HEK293 (cell line): ENCODE data around the gene KIF21A.

Source experiments
- CTCF ChIA-PET: fragments of 350-600 bp; formaldehyde crosslinking; extraction: SDS; loops from one replicate; lab custom pipeline; 2021; ENCODE audit warnings: antibody characterized with exemption; lab: Yijun Ruan, JAX
- POLR2A ChIA-PET: fragments of 300-600 bp; formaldehyde crosslinking; extraction: SDS; loops from one replicate; lab custom pipeline; 2020; ENCODE audit warnings: antibody characterized with exemption, inconsistent platforms; lab: Yijun Ruan, JAX
- H3K27ac ChIP-seq: fragments of 200-500 bp; sonication (Bioruptor generic); 2 replicates; pipeline ENCODE4 v1.5.1; 2014; ENCODE audit warnings: low read depth, low read length, control low read depth, inconsistent platforms; ENCODE audit errors: extremely low read depth
- H3K36me3 ChIP-seq, 2 experiments: fragments of 200-500 bp in 1 of 2; sonication (Bioruptor generic) in 1 of 2; 1 replicate in 1 of 2; 2 replicates in 1 of 2; pipeline ENCODE4 v1.5.1; 2014 to 2017; ENCODE audit warnings: inconsistent platforms in 2 of 2, low read length in 2 of 2; ENCODE audit not compliant: control insufficient read depth in 2 of 2, insufficient read depth in 1 of 2
- H3K4me1 ChIP-seq: fragments of 200-500 bp; sonication (Bioruptor generic); 2 replicates; pipeline ENCODE4 v1.5.1; 2014; ENCODE audit warnings: mild to moderate bottlenecking, low read length, inconsistent platforms; ENCODE audit not compliant: control insufficient read depth, insufficient read depth
- H3K4me3 ChIP-seq: 2 replicates; pipeline ENCODE4 v1.5.1; 2011; ENCODE audit warnings: low read depth, mild to moderate bottlenecking, control low read depth, low read length, moderate library complexity
- H3K9me3 ChIP-seq: fragments of 200-500 bp; sonication (Bioruptor generic); 2 replicates; pipeline ENCODE4 v1.5.1; 2014; ENCODE audit warnings: low read depth, low read length, inconsistent platforms; ENCODE audit not compliant: control insufficient read depth, insufficient read depth
- EGR2 ChIP-seq: fragments of 450-650 bp; formaldehyde crosslinking; IDR thresholded peaks from 2 replicates; pipeline ENCODE4 v1.5.1; 2016; ENCODE audit warnings: low read depth, missing biosample characterization, missing genetic modification characterization
- GLIS1 ChIP-seq: fragments of 450-650 bp; formaldehyde crosslinking; IDR thresholded peaks from 2 replicates; pipeline ENCODE4 v1.5.1; 2016; ENCODE audit warnings: missing biosample characterization, missing genetic modification characterization
- KLF1 ChIP-seq: fragments of 450-650 bp; formaldehyde crosslinking; IDR thresholded peaks from 2 replicates; pipeline ENCODE4 v1.5.1; 2016; ENCODE audit warnings: missing biosample characterization, missing genetic modification characterization
- KLF7 ChIP-seq: fragments of 450-650 bp; formaldehyde crosslinking; IDR thresholded peaks from 2 replicates; pipeline ENCODE4 v1.5.1; 2016; ENCODE audit warnings: missing biosample characterization, missing genetic modification characterization, borderline replicate concordance
- WT1 ChIP-seq: fragments of 450-650 bp; formaldehyde crosslinking; IDR thresholded peaks from 2 replicates; pipeline ENCODE4 v1.5.1; 2016; ENCODE audit warnings: missing biosample characterization, missing genetic modification characterization
- ZBTB20 ChIP-seq: fragments of 450-650 bp; formaldehyde crosslinking; IDR thresholded peaks from 2 replicates; pipeline ENCODE4 v1.5.1; 2016; ENCODE audit warnings: missing biosample characterization, missing genetic modification characterization
- ZEB2 ChIP-seq: fragments of 450-650 bp; formaldehyde crosslinking; IDR thresholded peaks from 2 replicates; pipeline ENCODE4 v1.5.1; 2016; ENCODE audit warnings: missing biosample characterization, missing genetic modification characterization
- ZFHX2 ChIP-seq: fragments of 450-650 bp; formaldehyde crosslinking; conservative IDR thresholded peaks from 2 replicates; pipeline ENCODE4 v1.5.1; 2016; ENCODE audit warnings: missing biosample characterization, missing genetic modification characterization
- ZFP41 ChIP-seq: fragments of 450-650 bp; formaldehyde crosslinking; IDR thresholded peaks from 2 replicates; pipeline ENCODE4 v1.5.1; 2016; ENCODE audit warnings: missing biosample characterization, missing genetic modification characterization, borderline replicate concordance
- ZNF132 ChIP-seq: fragments of 450-650 bp; formaldehyde crosslinking; IDR thresholded peaks from 2 replicates; pipeline ENCODE4 v1.5.1; 2017; ENCODE audit warnings: missing biosample characterization, missing genetic modification characterization, borderline replicate concordance
- ZNF157 ChIP-seq: fragments of 450-650 bp; formaldehyde crosslinking; IDR thresholded peaks from 2 replicates; pipeline ENCODE4 v1.5.1; 2016; ENCODE audit warnings: missing biosample characterization, missing genetic modification characterization
- ZNF174 ChIP-seq: fragments of 450-650 bp; formaldehyde crosslinking; IDR thresholded peaks from 2 replicates; pipeline ENCODE4 v1.5.0; 2017; ENCODE audit warnings: missing biosample characterization, mild to moderate bottlenecking, missing genetic modification characterization
- ZNF202 ChIP-seq: fragments of 450-650 bp; formaldehyde crosslinking; IDR thresholded peaks from 2 replicates; pipeline ENCODE4 v1.5.1; 2016; ENCODE audit warnings: missing biosample characterization, missing genetic modification characterization, borderline replicate concordance
- ZNF335 ChIP-seq: fragments of 450-650 bp; formaldehyde crosslinking; conservative IDR thresholded peaks from 2 replicates; pipeline ENCODE4 v1.5.1; 2016; ENCODE audit warnings: missing biosample characterization, missing genetic modification characterization
- ZNF341 ChIP-seq: fragments of 450-650 bp; formaldehyde crosslinking; IDR thresholded peaks from 2 replicates; pipeline ENCODE4; 2016; ENCODE audit warnings: low read depth, missing biosample characterization, missing genetic modification characterization
- ZNF366 ChIP-seq: fragments of 450-650 bp; formaldehyde crosslinking; conservative IDR thresholded peaks from 2 replicates; pipeline ENCODE4 v1.5.1; 2016; ENCODE audit warnings: missing biosample characterization, missing genetic modification characterization
- ZNF423 ChIP-seq: fragments of 450-650 bp; formaldehyde crosslinking; IDR thresholded peaks from 2 replicates; pipeline ENCODE4 v1.5.1; 2016; ENCODE audit warnings: missing biosample characterization, missing genetic modification characterization
- ZNF473 ChIP-seq: fragments of 450-650 bp; formaldehyde crosslinking; IDR thresholded peaks from 2 replicates; pipeline ENCODE4 v1.5.1; 2017; ENCODE audit warnings: missing biosample characterization, missing genetic modification characterization
- ZNF544 ChIP-seq: fragments of 450-650 bp; formaldehyde crosslinking; IDR thresholded peaks from 2 replicates; pipeline ENCODE4 v1.5.0; 2017; ENCODE audit warnings: missing biosample characterization, missing genetic modification characterization
- ZNF571 ChIP-seq: fragments of 450-650 bp; formaldehyde crosslinking; IDR thresholded peaks from 2 replicates; pipeline ENCODE4 v1.5.0; 2017; ENCODE audit warnings: missing biosample characterization, missing genetic modification characterization
- ZNF600 ChIP-seq: fragments of 450-650 bp; formaldehyde crosslinking; IDR thresholded peaks from 2 replicates; pipeline ENCODE4 v1.5.1; 2016; ENCODE audit warnings: missing biosample characterization, missing genetic modification characterization
- TF ChIP-seq, protein P1 (sequence below): fragments of 450-650 bp; formaldehyde crosslinking; optimal IDR thresholded peaks from 2 replicates; pipeline ENCODE3; 2016; ENCODE audit warnings: missing biosample characterization, mild to moderate bottlenecking, missing genetic modification characterization
- TF ChIP-seq, protein P2 (sequence below): fragments of 450-650 bp; formaldehyde crosslinking; IDR thresholded peaks from 2 replicates; pipeline ENCODE4 v1.5.1; 2016; ENCODE audit warnings: missing biosample characterization, missing genetic modification characterization
- TF ChIP-seq, protein P3 (sequence below): fragments of 450-650 bp; formaldehyde crosslinking; IDR thresholded peaks from 2 replicates; pipeline ENCODE4 v1.5.1; 2016; ENCODE audit warnings: missing biosample characterization, missing genetic modification characterization
- TF ChIP-seq, protein P4 (sequence below): fragments of 450-650 bp; formaldehyde crosslinking; IDR thresholded peaks from 2 replicates; pipeline ENCODE4 v1.5.1; 2016; ENCODE audit warnings: missing biosample characterization, missing genetic modification characterization
- TF ChIP-seq, protein P5 (sequence below): fragments of 450-650 bp; formaldehyde crosslinking; IDR thresholded peaks from 2 replicates; pipeline ENCODE4 v1.5.0; 2017; ENCODE audit warnings: missing biosample characterization, missing genetic modification characterization, borderline replicate concordance
- TF ChIP-seq, protein P6 (sequence below): fragments of 450-650 bp; formaldehyde crosslinking; IDR thresholded peaks from 2 replicates; pipeline ENCODE4 v1.5.1; 2016; ENCODE audit warnings: missing biosample characterization, missing genetic modification characterization

KIF21A gene

DNA sequence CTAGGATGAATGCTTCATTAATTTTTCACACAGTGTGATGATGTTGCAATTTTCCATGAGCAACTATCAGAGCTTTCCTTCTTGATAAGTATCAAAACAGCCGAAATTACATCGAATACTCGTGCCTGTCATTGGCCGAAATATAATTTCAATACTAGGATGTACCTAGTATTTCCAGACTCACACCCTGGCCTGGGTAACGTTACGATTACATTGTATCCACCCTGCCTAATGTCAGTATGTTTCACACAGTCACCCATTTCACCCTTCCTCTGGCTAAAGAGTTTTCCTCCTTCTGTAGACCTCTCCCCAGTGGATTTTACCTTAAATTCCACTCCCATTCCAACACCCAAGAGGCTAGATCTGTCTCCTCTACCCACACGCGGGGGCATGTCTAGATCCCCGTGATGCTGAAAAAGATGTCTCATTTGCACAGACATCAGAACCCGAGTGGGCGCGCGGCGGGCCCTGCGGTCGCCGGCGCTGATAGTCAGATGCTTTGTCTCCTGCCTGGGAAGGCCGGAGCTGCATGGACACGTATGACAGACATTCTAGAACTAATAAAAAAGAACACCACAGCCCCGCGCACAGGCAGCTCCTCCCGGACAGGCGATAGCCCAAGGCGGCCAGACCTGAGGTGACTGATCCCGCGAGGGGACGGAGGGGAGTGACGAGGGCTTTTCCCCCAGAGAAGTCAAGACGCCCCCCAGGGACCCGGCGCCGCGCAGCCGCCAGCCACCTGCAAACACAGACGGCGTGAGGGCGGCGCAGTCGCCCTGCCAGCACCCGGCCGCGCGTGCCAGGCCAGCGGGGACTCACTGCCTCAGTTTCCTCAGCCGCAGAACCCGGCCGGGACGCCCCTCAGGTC is 723 bp downstream of the KIF21A start:
- Histone ChIP-seq H3K36me3 (no peaks in the 10 kb centered on the region), H3K4me1 (peaks cover 17% of the 10 kb centered on the region), H3K9me3 (no peaks in the 10 kb centered on the region), H3K27ac (peak overlapping the region; percentile 96), H3K4me3 (peak overlapping the region; percentile 76)
- ChIA-PET POLR2A (interaction anchor here (0.6 to 1.8 kb wide), 3 partner anchors 177 to 360 kb away, joined by 3 to 7 read pairs (median 4); partner anchors contain the start of gene ABCD2), CTCF (interaction anchor here (0.5 to 1.5 kb wide), 3 partner anchors 34 to 334 kb away, joined by 3 read pairs; no protein-coding TSS in a partner anchor)
- TF ChIP-seq ZNF600 (tag by site-specific recombination) (0 out of 2 replicates have a peak, but pooled peaks have one; percentile 26), ZFP41 (no peak), EGR2 (peak; percentile 52; the same call in 1 of the 2 replicates), ZNF341 (tag by site-specific recombination) (peak; percentile 52), ZFHX2 (tag by site-specific recombination) (peak; percentile 34; the same call in 1 of the 2 replicates), ZNF366 (tag by site-specific recombination) (0 out of 2 replicates have a peak, but pooled peaks have one; percentile 36), ZNF571 (tag by site-specific recombination) (no peak), ZNF202 (tag by site-specific recombination) (no peak), ZNF335 (peak; percentile 94), ZNF174 (tag by site-specific recombination) (no peak), ZNF157 (tag by site-specific recombination) (no peak), ZNF423 (tag by site-specific recombination) (0 out of 2 replicates have a peak, but pooled peaks have one; percentile 17), ZEB2 (tag by site-specific recombination) (0 out of 2 replicates have a peak, but pooled peaks have one; percentile 34), ZNF544 (tag by site-specific recombination) (no peak), GLIS1 (tag by site-specific recombination) (peak; percentile 60), ZNF473 (tag by site-specific recombination) (no peak), ZNF132 (tag by site-specific recombination) (no peak), WT1 (tag by site-specific recombination) (no peak), ZBTB20 (peak; percentile 61), KLF1 (tag by site-specific recombination) (no peak), KLF7 (tag by site-specific recombination) (no peak)
- TF ChIP-seq, protein P1, sequence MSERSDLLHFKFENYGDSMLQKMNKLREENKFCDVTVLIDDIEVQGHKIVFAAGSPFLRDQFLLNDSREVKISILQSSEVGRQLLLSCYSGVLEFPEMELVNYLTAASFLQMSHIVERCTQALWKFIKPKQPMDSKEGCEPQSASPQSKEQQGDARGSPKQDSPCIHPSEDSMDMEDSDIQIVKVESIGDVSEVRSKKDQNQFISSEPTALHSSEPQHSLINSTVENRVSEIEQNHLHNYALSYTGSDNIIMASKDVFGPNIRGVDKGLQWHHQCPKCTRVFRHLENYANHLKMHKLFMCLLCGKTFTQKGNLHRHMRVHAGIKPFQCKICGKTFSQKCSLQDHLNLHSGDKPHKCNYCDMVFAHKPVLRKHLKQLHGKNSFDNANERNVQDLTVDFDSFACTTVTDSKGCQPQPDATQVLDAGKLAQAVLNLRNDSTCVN (tag by site-specific recombination) = peak; percentile 63
- TF ChIP-seq, protein P2, sequence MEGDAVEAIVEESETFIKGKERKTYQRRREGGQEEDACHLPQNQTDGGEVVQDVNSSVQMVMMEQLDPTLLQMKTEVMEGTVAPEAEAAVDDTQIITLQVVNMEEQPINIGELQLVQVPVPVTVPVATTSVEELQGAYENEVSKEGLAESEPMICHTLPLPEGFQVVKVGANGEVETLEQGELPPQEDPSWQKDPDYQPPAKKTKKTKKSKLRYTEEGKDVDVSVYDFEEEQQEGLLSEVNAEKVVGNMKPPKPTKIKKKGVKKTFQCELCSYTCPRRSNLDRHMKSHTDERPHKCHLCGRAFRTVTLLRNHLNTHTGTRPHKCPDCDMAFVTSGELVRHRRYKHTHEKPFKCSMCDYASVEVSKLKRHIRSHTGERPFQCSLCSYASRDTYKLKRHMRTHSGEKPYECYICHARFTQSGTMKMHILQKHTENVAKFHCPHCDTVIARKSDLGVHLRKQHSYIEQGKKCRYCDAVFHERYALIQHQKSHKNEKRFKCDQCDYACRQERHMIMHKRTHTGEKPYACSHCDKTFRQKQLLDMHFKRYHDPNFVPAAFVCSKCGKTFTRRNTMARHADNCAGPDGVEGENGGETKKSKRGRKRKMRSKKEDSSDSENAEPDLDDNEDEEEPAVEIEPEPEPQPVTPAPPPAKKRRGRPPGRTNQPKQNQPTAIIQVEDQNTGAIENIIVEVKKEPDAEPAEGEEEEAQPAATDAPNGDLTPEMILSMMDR = 0 out of 2 replicates have a peak, but pooled peaks have one; percentile 8
- TF ChIP-seq, protein P3, sequence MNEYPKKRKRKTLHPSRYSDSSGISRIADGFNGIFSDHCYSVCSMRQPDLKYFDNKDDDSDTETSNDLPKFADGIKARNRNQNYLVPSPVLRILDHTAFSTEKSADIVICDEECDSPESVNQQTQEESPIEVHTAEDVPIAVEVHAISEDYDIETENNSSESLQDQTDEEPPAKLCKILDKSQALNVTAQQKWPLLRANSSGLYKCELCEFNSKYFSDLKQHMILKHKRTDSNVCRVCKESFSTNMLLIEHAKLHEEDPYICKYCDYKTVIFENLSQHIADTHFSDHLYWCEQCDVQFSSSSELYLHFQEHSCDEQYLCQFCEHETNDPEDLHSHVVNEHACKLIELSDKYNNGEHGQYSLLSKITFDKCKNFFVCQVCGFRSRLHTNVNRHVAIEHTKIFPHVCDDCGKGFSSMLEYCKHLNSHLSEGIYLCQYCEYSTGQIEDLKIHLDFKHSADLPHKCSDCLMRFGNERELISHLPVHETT (tag by site-specific recombination) = no peak
- TF ChIP-seq, protein P4, sequence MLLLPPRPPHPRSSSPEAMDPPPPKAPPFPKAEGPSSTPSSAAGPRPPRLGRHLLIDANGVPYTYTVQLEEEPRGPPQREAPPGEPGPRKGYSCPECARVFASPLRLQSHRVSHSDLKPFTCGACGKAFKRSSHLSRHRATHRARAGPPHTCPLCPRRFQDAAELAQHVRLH = no peak
- TF ChIP-seq, protein P5, sequence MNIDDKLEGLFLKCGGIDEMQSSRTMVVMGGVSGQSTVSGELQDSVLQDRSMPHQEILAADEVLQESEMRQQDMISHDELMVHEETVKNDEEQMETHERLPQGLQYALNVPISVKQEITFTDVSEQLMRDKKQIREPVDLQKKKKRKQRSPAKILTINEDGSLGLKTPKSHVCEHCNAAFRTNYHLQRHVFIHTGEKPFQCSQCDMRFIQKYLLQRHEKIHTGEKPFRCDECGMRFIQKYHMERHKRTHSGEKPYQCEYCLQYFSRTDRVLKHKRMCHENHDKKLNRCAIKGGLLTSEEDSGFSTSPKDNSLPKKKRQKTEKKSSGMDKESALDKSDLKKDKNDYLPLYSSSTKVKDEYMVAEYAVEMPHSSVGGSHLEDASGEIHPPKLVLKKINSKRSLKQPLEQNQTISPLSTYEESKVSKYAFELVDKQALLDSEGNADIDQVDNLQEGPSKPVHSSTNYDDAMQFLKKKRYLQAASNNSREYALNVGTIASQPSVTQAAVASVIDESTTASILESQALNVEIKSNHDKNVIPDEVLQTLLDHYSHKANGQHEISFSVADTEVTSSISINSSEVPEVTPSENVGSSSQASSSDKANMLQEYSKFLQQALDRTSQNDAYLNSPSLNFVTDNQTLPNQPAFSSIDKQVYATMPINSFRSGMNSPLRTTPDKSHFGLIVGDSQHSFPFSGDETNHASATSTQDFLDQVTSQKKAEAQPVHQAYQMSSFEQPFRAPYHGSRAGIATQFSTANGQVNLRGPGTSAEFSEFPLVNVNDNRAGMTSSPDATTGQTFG (tag by site-specific recombination) = no peak
- TF ChIP-seq, protein P6, sequence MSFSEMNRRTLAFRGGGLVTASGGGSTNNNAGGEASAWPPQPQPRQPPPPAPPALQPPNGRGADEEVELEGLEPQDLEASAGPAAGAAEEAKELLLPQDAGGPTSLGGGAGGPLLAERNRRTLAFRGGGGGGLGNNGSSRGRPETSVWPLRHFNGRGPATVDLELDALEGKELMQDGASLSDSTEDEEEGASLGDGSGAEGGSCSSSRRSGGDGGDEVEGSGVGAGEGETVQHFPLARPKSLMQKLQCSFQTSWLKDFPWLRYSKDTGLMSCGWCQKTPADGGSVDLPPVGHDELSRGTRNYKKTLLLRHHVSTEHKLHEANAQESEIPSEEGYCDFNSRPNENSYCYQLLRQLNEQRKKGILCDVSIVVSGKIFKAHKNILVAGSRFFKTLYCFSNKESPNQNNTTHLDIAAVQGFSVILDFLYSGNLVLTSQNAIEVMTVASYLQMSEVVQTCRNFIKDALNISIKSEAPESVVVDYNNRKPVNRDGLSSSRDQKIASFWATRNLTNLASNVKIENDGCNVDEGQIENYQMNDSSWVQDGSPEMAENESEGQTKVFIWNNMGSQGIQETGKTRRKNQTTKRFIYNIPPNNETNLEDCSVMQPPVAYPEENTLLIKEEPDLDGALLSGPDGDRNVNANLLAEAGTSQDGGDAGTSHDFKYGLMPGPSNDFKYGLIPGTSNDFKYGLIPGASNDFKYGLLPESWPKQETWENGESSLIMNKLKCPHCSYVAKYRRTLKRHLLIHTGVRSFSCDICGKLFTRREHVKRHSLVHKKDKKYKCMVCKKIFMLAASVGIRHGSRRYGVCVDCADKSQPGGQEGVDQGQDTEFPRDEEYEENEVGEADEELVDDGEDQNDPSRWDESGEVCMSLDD (tag by site-specific recombination) = no peak
